K562 (cell line): Measurements from ENCODE around the gene UBTD1. TPM values are rescaled to one million over a fixed set of nuclear protein-coding genes. Genes with fewer than 3 reads are reported as not detected.

Source experiments
- ATAC-seq: fragments of 200-7000 bp; cut with Tn5 transposase; 3 replicates; pipeline ENCODE4 v1.9.1; 2020; ENCODE audit warnings: moderate library complexity
- BruUV-seq: library from RNA; stranded (reverse); fragments of 400-500 nt; replicated peaks from 2 replicates; lab custom pipeline; 2021; lab: Mats Ljungman, UMichigan
- CTCF ChIA-PET: fragments of 300-600 bp; formaldehyde crosslinking; extraction: SDS; loops from one replicate; lab custom pipeline; 2021; ENCODE audit warnings: low intra/inter-chr PET ratio; lab: Yijun Ruan, JAX
- POLR2A ChIA-PET: fragments of 300-600, 350-650 bp; sonication (Branson Sonifier 250); formaldehyde crosslinking; extraction: SDS; loops from one replicate; lab custom pipeline; 2021; ENCODE audit warnings: antibody characterized with exemption, inconsistent platforms; lab: Yijun Ruan, JAX
- DNase-seq, 4 experiments: peaks; one replicate each; pipeline versions ENCODE4 v3.0.0 to v3.0.0-alpha.2; 2011 to 2018; ENCODE audit warnings: low spot score in 3 of 4, mixed read lengths in 3 of 4; ENCODE audit errors: extremely low read depth in 1 of 4
- FAIRE-seq: peaks from 2 replicates; lab custom pipeline; 2011; peaks lifted over from hg19 to GRCh38; lab: Jason Lieb, UNC
- H2AFZ ChIP-seq: 2 replicates; pipeline ENCODE4 v1.6.0; 2011; ENCODE audit warnings: low read depth, low read length, control low read depth, inconsistent platforms
- H3K27ac ChIP-seq: fragments of 200-600 bp; 3 replicates; pipeline ENCODE4 v1.8.0; 2011; ENCODE audit warnings: low read depth, mild to moderate bottlenecking, control low read depth, inconsistent platforms, low read length, moderate library complexity, mixed read lengths; ENCODE audit errors: extremely low read depth
- H3K27me3 ChIP-seq, 2 experiments: fragments of 300-600 bp in 1 of 2; 2 replicates in 1 of 2; 3 replicates in 1 of 2; pipeline versions ENCODE4 v1.6.0 to v1.8.0; 2011; ENCODE audit warnings: inconsistent platforms in 2 of 2, low read length in 2 of 2, mild to moderate bottlenecking in 1 of 2, mixed read lengths in 1 of 2, moderate library complexity in 1 of 2; ENCODE audit not compliant: control insufficient read depth in 2 of 2, insufficient read depth in 2 of 2
- H3K36me3 ChIP-seq: fragments of 300-600 bp; 3 replicates; pipeline ENCODE4 v1.8.0; 2011; ENCODE audit warnings: mild to moderate bottlenecking, low read length, inconsistent platforms; ENCODE audit not compliant: control insufficient read depth, insufficient read depth
- H3K4me1 ChIP-seq, 2 experiments: fragments of 200-600 bp in 1 of 2; replicated peaks in 1 of 2; 2 replicates in 1 of 2; 3 replicates in 1 of 2; pipeline versions ENCODE4 v1.5.1 to v1.8.0; 2011; ENCODE audit warnings: inconsistent platforms in 2 of 2, low read length in 2 of 2, mild to moderate bottlenecking in 1 of 2, mixed read lengths in 1 of 2, moderate library complexity in 1 of 2; ENCODE audit not compliant: control insufficient read depth in 2 of 2, insufficient read depth in 2 of 2
- H3K4me2 ChIP-seq: 2 replicates; pipeline ENCODE4 v1.6.1; 2011; ENCODE audit warnings: low read length, control low read depth, inconsistent platforms, mixed read lengths; ENCODE audit not compliant: insufficient read depth
- H3K4me3 ChIP-seq: fragments of 200-600 bp; sonication (generic), shearing (Covaris generic); 2 replicates; pipeline ENCODE4 v1.5.1; 2016; ENCODE audit warnings: control low read depth, inconsistent platforms
- H3K79me2 ChIP-seq: fragments of 200-600 bp; 3 replicates; pipeline ENCODE4 v1.8.0; 2011; ENCODE audit warnings: low read length, inconsistent platforms; ENCODE audit not compliant: control insufficient read depth, insufficient read depth
- H3K9ac ChIP-seq, 2 experiments: 2 replicates each; pipeline versions ENCODE4 v1.6.0 to v1.6.1; 2011; ENCODE audit warnings: low read depth in 2 of 2, low read length in 2 of 2, control low read depth in 1 of 2, inconsistent platforms in 1 of 2, mild to moderate bottlenecking in 1 of 2, mixed read lengths in 1 of 2; ENCODE audit not compliant: insufficient read depth in 1 of 2
- H3K9me1 ChIP-seq: one replicate; pipeline ENCODE4 v1.6.0; 2011; ENCODE audit warnings: inconsistent platforms, mild to moderate bottlenecking, low read length, moderate library complexity; ENCODE audit not compliant: control insufficient read depth, insufficient read depth
- H3K9me3 ChIP-seq: replicated peaks from 2 replicates; pipeline ENCODE4 v1.5.1; 2011; ENCODE audit warnings: low read depth, low read length, inconsistent platforms; ENCODE audit not compliant: control insufficient read depth, insufficient read depth
- H4K20me1 ChIP-seq: replicated peaks from 2 replicates; pipeline ENCODE4 v1.6.1; 2011; ENCODE audit warnings: low read length, inconsistent platforms, mixed read lengths; ENCODE audit not compliant: control insufficient read depth, insufficient read depth
- MAX ChIP-seq: sonication (generic); formaldehyde crosslinking; IDR thresholded peaks from 2 replicates; pipeline ENCODE4 v1.9.0; 2022; ENCODE audit warnings: mild to moderate bottlenecking, missing genetic modification reagents
- MGA ChIP-seq: fragments of 450-650 bp; IDR thresholded peaks from 2 replicates; pipeline ENCODE4 v1.6.1; 2016; ENCODE audit warnings: mild to moderate bottlenecking, moderate library complexity
- POLR2AphosphoS5 ChIP-seq: IDR thresholded peaks from 2 replicates; pipeline ENCODE4 v1.6.1; 2011; ENCODE audit warnings: mild to moderate bottlenecking, low read depth, low read length, moderate library complexity; ENCODE audit not compliant: control insufficient read depth, insufficient read depth
- RAD21 ChIP-seq, 2 experiments: fragments of 250-450 bp in 1 of 2; fragments of 450-650 bp in 1 of 2; sonication (Bioruptor Pico) in 1 of 2; formaldehyde crosslinking in 1 of 2; IDR thresholded peaks in 1 of 2; conservative IDR thresholded peaks in 1 of 2; 2 replicates each; pipeline versions ENCODE4 v1.4.0 to v1.8.0; 2020 to 2022; ENCODE audit warnings: mild to moderate bottlenecking in 2 of 2, moderate library complexity in 1 of 2
- RBM39 ChIP-seq: fragments of 200-400 bp; formaldehyde crosslinking; optimal IDR thresholded peaks from 2 replicates; pipeline ENCODE3; 2018; ENCODE audit warnings: low read depth, low read length
- ZKSCAN3 ChIP-seq: fragments of 250-450 bp; sonication (Bioruptor Pico); IDR thresholded peaks from 2 replicates; pipeline ENCODE4 v1.4.0; 2020
- ZNF143 ChIP-seq: sonication (generic); formaldehyde crosslinking; IDR thresholded peaks from 2 replicates; pipeline ENCODE4 v1.9.0; 2022; ENCODE audit warnings: mild to moderate bottlenecking, missing genetic modification reagents
- WGBS: fragments of 100-300 bp; shearing (Covaris generic); methylation state at CpG from one replicate; pipeline ENCODE4 v1.1.6; 2016; ENCODE audit warnings: low coverage, mixed read lengths; ENCODE audit not compliant: insufficient coverage; ENCODE audit errors: missing lambda C conversion rate; 5-methylcytosine and 5-hydroxymethylcytosine counted together
- in situ Hi-C: fragments of 300-500 bp; cut with MboI; formaldehyde crosslinking; loops from 4 replicates; pipeline ENCODE4 v1.15.0; 2018; ENCODE audit warnings: inconsistent platforms, mixed read lengths
- intact Hi-C: fragments of 100-400 bp; cut with micrococcal nuclease; formaldehyde crosslinking; loops from 2 replicates; pipeline ENCODE4 v1.14.2; 2022
- polyA plus RNA-seq, 8 experiments: library from polyadenylated mRNA; depleted of rRNA in 4 of 8; stranded (reverse) in 5 of 8; unstranded in 3 of 8; fragments of >200 nt; fragmentation: Nextera tagmentation in 2 of 8; fragmentation: Illumina TruSeq in 1 of 8; extraction: Ambion mirVana in 2 of 8; extraction: Trizol in 1 of 8; gene quantifications; 2 replicates each; pipeline versions ENCODE4 v1.2.1 to v1.2.3, GENCODE V29; 2011 to 2014; ENCODE audit warnings: inconsistent platforms in 1 of 8, missing spikeins in 1 of 8
- total RNA-seq, 7 experiments: library from RNA; depleted of rRNA in 6 of 7; stranded (reverse); fragments of >200 nt in 6 of 7; fragmentation: Illumina TruSeq in 2 of 7; extraction: Trizol in 2 of 7; gene quantifications; 2 replicates each; pipeline versions ENCODE4 v1.2.1 to v1.2.3, GENCODE V29; 2011 to 2021; ENCODE audit warnings: low replicate concordance in 1 of 7
- TF ChIP-seq, protein P1 (sequence below): fragments of 450-650 bp; IDR thresholded peaks from one replicate; pipeline ENCODE4 v1.6.1; 2018; ENCODE audit warnings: mild to moderate bottlenecking, moderate library complexity; ENCODE audit not compliant: partially characterized antibody

Gene UBTD1
- total and polyA plus RNA-seq, 9 of the 15 experiments (the other 6 are each of a cell fraction or from before 2014, with no cell fraction given) = 0.08 to 1.6 (median 0.81) TPM; not detected in 1

DNA sequence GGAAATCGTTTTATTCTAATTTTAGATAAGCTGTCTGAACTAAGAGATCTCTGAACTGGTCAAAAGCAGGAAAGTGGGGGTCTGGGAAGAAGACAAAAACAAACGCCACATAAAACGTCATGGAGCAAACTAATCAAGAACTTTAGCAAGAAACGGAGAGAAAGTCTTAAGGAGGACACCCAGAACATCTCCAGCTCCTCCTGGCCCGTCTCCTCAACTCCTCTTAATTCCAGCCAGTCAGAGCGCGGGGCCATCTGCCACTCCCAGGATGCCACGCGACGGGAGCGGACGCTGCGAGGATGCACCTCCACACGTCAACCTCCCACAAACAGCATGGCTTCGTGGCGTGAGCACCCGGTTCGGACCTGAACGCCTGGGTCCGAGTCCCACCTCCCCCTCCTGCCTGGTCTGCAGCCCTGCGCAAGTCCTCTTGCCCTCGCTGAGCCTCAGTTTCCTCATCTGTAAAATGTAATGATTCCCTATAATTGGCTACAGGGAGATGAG, 1.1 kb upstream of the UBTD1 start:
- peak; percentile 87 for FAIRE-seq
- BruUV-seq = TSS peak; percentile 61
- TF ChIP-seq ZKSCAN3 (CRISPR knock-in tag) (no peak), MAX (peak; percentile 74; the same call in 1 of the 2 replicates), MGA (peak; percentile 67), POLR2AphosphoS5 (0 out of 2 replicates have a peak, but pooled peaks have one; percentile 49), ZNF143 (CRISPR knock-in tag) (peak; percentile 67; the same call in 1 of the 2 replicates), RAD21 (CRISPR knock-in tag; conservative IDR thresholded peaks at IDR 0.05 in 1 of 2, IDR thresholded peaks at IDR 0.05 in 1 of 2) (no peak), RBM39 (no peak)
- TF ChIP-seq, protein P1, sequence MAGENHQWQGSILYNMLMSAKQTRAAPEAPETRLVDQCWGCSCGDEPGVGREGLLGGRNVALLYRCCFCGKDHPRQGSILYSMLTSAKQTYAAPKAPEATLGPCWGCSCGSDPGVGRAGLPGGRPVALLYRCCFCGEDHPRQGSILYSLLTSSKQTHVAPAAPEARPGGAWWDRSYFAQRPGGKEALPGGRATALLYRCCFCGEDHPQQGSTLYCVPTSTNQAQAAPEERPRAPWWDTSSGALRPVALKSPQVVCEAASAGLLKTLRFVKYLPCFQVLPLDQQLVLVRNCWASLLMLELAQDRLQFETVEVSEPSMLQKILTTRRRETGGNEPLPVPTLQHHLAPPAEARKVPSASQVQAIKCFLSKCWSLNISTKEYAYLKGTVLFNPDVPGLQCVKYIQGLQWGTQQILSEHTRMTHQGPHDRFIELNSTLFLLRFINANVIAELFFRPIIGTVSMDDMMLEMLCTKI = no peak

More for the DNA sequence above, 1.1 kb upstream of the UBTD1 start:
- H3K27ac ChIP-seq = peak overlapping the region; percentile 94
- H3K4me1 ChIP-seq = peaks cover 5 to 30% of the 10 kb centered on the region in 2 experiments; a peak in 4 of 5 replicates
- peak overlapping the region; percentile 94 for H2AFZ ChIP-seq
- CTCF ChIA-PET = no interaction called here
- peaks cover 6 to 21% of the 10 kb centered on the region in 2 experiments; a peak in 3 of 5 replicates for H3K27me3 ChIP-seq
- peak overlapping the region; percentile 94 for H3K9ac ChIP-seq
- under 1% methylated on average over 21 of the region's 22 CpGs for WGBS
- peak overlapping the region; percentile 91 for H3K4me2 ChIP-seq
- no peaks in the 10 kb centered on the region for H3K9me3 ChIP-seq
- peaks cover 56% of the 10 kb centered on the region for H3K79me2 ChIP-seq
- ATAC-seq (peak; percentile 85), DNase-seq (peak; percentile 75 to 89 (median 78))
- in situ Hi-C loops = no loop called here
- peak overlapping the region; percentile 97 for H3K4me3 ChIP-seq
- H3K9me1 ChIP-seq = no peaks in the 10 kb centered on the region
- H4K20me1 ChIP-seq = peaks cover 16% of the 10 kb centered on the region; the same call in 1 of the 2 replicates
- intact Hi-C loops = no loop called here
- H3K36me3 ChIP-seq = peaks cover 29% of the 10 kb centered on the region; the same call in 2 of the 3 replicates
- POLR2A ChIA-PET = interaction anchor here (0.7 to 1.0 kb wide), 4 partner anchors 9 to 299 kb away, joined by 3 to 8 read pairs (median 4); no protein-coding TSS in a partner anchor
